Fibroblast of villous mesenchyme (primary cell): Measurements from ENCODE around the gene ANTXR2. TPM values are rescaled to one million over a fixed set of nuclear protein-coding genes. Genes with fewer than 3 reads are reported as not detected.
A peak's percentile ranks its signal among the peaks of the same experiment; 100 is the strongest.

Experiments used
- DNase-seq: peaks from one replicate; pipeline ENCODE4 v3.0.0-alpha.2; 2010; ENCODE audit warnings: low read depth
- H3K4me3 ChIP-seq: 2 replicates; pipeline ENCODE4 v1.5.1; 2011; ENCODE audit warnings: low read depth, mild to moderate bottlenecking, low read length
- CTCF ChIP-seq: IDR thresholded peaks from 2 replicates; pipeline ENCODE4 v1.5.1; 2012; ENCODE audit warnings: low read depth, mild to moderate bottlenecking, low read length; ENCODE audit not compliant: insufficient read depth
- total RNA-seq: library from RNA; depleted of rRNA; stranded (reverse); fragments of >200 nt; gene quantifications from 2 replicates; pipeline ENCODE4 v1.2.3, GENCODE V29; 2012

The ANTXR2 gene
- total RNA-seq, 1 donor: 107 TPM

GRCh38 chr4:79980448-79980847 lies 92.6 kb downstream of the ANTXR2 start:
- TF ChIP-seq CTCF: no peak
- DNase-seq: no peak
- H3K4me3 ChIP-seq: no peak overlapping the region

GRCh38 chr4:79979785-79980437 lies 93.1 kb downstream of the ANTXR2 start:
- TF ChIP-seq CTCF: no peak
- DNase-seq: no peak
- no peak overlapping the region for H3K4me3 ChIP-seq

GRCh38 chr4:79977131-79977840 lies 95.7 kb downstream of the ANTXR2 start:
- DNase-seq: peak; percentile 45
- no peak overlapping the region for H3K4me3 ChIP-seq
- TF ChIP-seq CTCF: no peak

DNA sequence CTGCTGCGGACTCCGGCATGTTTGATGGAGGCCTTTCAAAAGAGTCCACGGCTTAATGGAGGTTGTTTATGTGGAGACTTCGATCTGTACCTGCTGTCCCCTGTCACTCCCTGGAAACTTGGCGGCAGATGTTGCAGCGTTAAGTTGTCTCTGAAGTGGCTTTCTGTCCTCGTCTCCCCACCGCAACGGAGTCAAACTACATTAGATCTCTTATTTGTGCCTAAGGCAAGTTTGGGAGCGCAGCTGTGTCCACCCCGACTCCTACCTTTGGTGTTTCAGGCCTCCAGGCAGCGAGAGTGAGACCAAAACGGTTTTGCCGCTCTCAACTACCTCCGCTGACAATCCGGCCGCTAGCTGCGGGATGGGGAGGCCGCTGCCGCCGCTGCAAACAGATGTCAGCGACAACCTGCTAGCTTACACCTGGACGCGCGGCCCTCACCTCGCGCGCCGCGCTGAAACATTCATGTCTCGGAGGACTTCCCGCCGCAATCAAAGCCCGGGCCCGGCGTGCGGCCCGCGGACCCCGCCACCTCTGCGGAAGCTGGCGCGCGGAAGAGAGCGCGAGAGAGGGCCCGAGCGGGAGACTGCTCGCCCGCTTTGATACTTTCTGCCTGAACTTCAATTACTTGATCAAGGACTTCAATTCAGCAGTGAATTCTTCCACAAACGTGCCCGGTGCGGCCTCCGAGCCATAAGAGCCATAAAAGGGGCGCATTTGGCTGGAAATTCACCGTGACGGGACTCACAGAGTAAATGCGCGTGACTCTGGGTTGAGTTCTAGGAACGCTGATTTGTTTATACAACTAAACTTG lies 108.4 kb downstream of the ANTXR2 start:
- no peak overlapping the region for H3K4me3 ChIP-seq
- no peak for TF ChIP-seq CTCF
- DNase-seq: no peak

DNA sequence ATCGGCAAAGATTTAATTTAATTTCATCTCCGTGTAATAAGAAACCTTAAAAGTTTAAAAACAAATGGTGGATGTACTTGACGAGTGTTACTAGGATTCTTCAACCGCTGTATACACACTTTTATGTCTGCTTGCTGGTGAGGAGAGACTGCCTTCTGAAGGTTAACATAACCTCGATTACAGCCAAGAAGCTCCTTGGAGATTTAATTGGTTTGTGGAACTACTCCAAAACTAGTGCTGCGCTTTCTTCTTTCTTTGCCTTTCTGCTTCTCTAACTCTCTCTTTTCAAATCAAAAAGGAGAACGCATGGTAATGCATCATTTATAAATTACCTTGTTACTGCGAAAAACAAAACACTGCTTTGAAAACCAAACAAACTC lies 109.0 kb downstream of the ANTXR2 start:
- no peak for TF ChIP-seq CTCF
- no peak for DNase-seq
- no peak overlapping the region for H3K4me3 ChIP-seq

DNA sequence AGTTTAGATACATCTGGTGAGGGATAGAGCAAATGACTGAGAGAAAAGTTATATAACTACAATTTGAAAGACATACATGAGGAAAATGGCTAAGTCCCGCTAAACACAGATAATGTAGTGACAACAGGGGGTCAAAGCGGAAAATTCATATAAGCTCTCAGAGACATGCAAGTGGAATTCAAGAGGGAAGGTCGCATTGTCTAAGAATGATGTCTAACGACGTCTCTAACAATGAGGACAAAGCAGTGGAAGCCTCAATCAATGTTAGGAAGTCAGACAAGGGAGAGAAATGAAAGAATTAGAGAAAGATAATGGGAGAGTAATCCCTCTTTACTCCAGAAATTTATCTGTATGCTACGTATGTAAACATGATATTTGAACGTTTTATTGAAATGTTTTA lies 113.4 kb downstream of the ANTXR2 start:
- H3K4me3 ChIP-seq: no peak overlapping the region
- TF ChIP-seq CTCF: no peak
- no peak for DNase-seq
